KG1 (cell line): ENCODE measurements around the gene RNF183.
"Not testable (repeated sequence)": the region's sequence is repeated elsewhere in the genome, so short reads cannot be mapped to it uniquely, and the experiment has no call there.

Experiments
- DNase-seq: peaks from one replicate; lab custom pipeline; 2025; lab: John Stamatoyannopoulos, UW

RNF183 gene

GRCh38 chr9:113316030-113316429 lies 12.9 kb upstream of the RNF183 start:
- no peak for DNase-seq

GRCh38 chr9:113315231-113315630 lies 12.1 kb upstream of the RNF183 start:
- no peak for DNase-seq

GRCh38 chr9:113313261-113313660 lies 10.1 kb upstream of the RNF183 start:
- no peak for DNase-seq

- DNase-seq: no peak
Observed at GRCh38 chr9:113311961-113312360, 8.8 kb upstream of the RNF183 start.

- DNase-seq: no peak
Observed at GRCh38 chr9:113310538-113310937, 7.4 kb upstream of the RNF183 start.

GRCh38 chr9:113309204-113309813 lies 6.1 kb upstream of the RNF183 start:
- peak; percentile 2 for DNase-seq

- no peak for DNase-seq
Observed at GRCh38 chr9:113307396-113307975, 4.3 kb upstream of the RNF183 start.

GRCh38 chr9:113306566-113306965 lies 3.4 kb upstream of the RNF183 start:
- no peak for DNase-seq

GRCh38 chr9:113301548-113301947 lies 1.6 kb downstream of the RNF183 start:
- DNase-seq: no peak

- DNase-seq: no peak
Observed at GRCh38 chr9:113299800-113300292, 3.3 kb downstream of the RNF183 start.

- no peak for DNase-seq
Observed at GRCh38 chr9:113298924-113299770, 4.0 kb downstream of the RNF183 start.

- DNase-seq: no peak
Observed at GRCh38 chr9:113298311-113298710, 4.9 kb downstream of the RNF183 start.

- DNase-seq: no peak
Observed at GRCh38 chr9:113296796-113297558, 6.2 kb downstream of the RNF183 start.

- DNase-seq: not testable (repeated sequence)
Observed at GRCh38 chr9:113296247-113296646, 6.9 kb downstream of the RNF183 start.

- no peak for DNase-seq
Observed at GRCh38 chr9:113293285-113293878, 9.8 kb downstream of the RNF183 start.

- no peak for DNase-seq
Observed at GRCh38 chr9:113290052-113290607, 13.0 kb downstream of the RNF183 start.

- no peak for DNase-seq
Observed at GRCh38 chr9:113289091-113289490, 14.1 kb downstream of the RNF183 start.

GRCh38 chr9:113281356-113281755 lies 21.8 kb downstream of the RNF183 start:
- DNase-seq: no peak

GRCh38 chr9:113278840-113279239 lies 24.3 kb downstream of the RNF183 start:
- no peak for DNase-seq

GRCh38 chr9:113275157-113276131 lies 27.7 kb downstream of the RNF183 start, which contains the start of the genes CDC26 and PRPF4:
Gene CDC26, minus strand, starts transcription at chr9:113275572. Its CDS starts 3,065 bp downstream, at chr9:113272507.
Gene PRPF4, plus strand, starts transcription at chr9:113275658. Its CDS starts 86 bp downstream, at chr9:113275744.
- DNase-seq: peak; percentile 95
